Endothelial cell (in vitro differentiated cells): ENCODE measurements around the gene GJD4. TPM values are rescaled to one million over a fixed set of nuclear protein-coding genes. Genes with fewer than 3 reads are reported as not detected.

Source experiments
- DNase-seq: peaks from one replicate; pipeline ENCODE4 v3.0.0; 2021; ENCODE audit warnings: low spot score
- H3K27ac Mint-ChIP-seq: one replicate; pipeline ENCODE4 v1.8.0; 2021; ENCODE audit warnings: mixed read lengths, inconsistent platforms; ENCODE audit not compliant: unreplicated experiment
- H3K27me3 Mint-ChIP-seq: one replicate; pipeline ENCODE4 v1.8.0; 2021; ENCODE audit warnings: mild to moderate bottlenecking, moderate library complexity, mixed read lengths, inconsistent platforms; ENCODE audit not compliant: unreplicated experiment
- H3K36me3 Mint-ChIP-seq: one replicate; pipeline ENCODE4 v1.8.0; 2021; ENCODE audit warnings: mild to moderate bottlenecking, low read depth, mixed read lengths, inconsistent platforms; ENCODE audit not compliant: unreplicated experiment
- H3K4me1 Mint-ChIP-seq: one replicate; pipeline ENCODE4 v1.8.0; 2021; ENCODE audit warnings: mild to moderate bottlenecking, mixed read lengths, inconsistent platforms; ENCODE audit not compliant: unreplicated experiment
- H3K4me3 Mint-ChIP-seq: one replicate; pipeline ENCODE4 v1.8.0; 2021; ENCODE audit warnings: mild to moderate bottlenecking, mixed read lengths, inconsistent platforms; ENCODE audit not compliant: unreplicated experiment
- H3K9me3 Mint-ChIP-seq: one replicate; pipeline ENCODE4 v1.8.0; 2021; ENCODE audit warnings: mixed read lengths, inconsistent platforms; ENCODE audit not compliant: unreplicated experiment
- total RNA-seq: library from RNA; stranded (reverse); fragmentation: NEBNext Ultra II Directional; extraction: Animal tissue kit (Norgen Biotek cat#: 25700); gene quantifications from one replicate; pipeline ENCODE4 v1.2.1, GENCODE V29; 2021; ENCODE audit not compliant: unreplicated experiment
- TF ChIP-seq, protein P1 (sequence below): fragments of 200-600 bp; sonication (generic); IDR thresholded peaks from one replicate; pipeline ENCODE4 v1.5.0; 2021; ENCODE audit warnings: antibody characterized with exemption; ENCODE audit not compliant: unreplicated experiment

Gene GJD4
- total RNA-seq, 1 donor from 2014 or later: not detected

- Mint-ChIP-seq H3K9me3 (peaks cover 6% of the 10 kb centered on the region), H3K36me3 (peaks cover 6% of the 10 kb centered on the region), H3K4me1 (no peaks in the 10 kb centered on the region), H3K27ac (no peak overlapping the region), H3K4me3 (no peak overlapping the region), H3K27me3 (no peaks in the 10 kb centered on the region)
- DNase-seq: no peak
- TF ChIP-seq, protein P1, sequence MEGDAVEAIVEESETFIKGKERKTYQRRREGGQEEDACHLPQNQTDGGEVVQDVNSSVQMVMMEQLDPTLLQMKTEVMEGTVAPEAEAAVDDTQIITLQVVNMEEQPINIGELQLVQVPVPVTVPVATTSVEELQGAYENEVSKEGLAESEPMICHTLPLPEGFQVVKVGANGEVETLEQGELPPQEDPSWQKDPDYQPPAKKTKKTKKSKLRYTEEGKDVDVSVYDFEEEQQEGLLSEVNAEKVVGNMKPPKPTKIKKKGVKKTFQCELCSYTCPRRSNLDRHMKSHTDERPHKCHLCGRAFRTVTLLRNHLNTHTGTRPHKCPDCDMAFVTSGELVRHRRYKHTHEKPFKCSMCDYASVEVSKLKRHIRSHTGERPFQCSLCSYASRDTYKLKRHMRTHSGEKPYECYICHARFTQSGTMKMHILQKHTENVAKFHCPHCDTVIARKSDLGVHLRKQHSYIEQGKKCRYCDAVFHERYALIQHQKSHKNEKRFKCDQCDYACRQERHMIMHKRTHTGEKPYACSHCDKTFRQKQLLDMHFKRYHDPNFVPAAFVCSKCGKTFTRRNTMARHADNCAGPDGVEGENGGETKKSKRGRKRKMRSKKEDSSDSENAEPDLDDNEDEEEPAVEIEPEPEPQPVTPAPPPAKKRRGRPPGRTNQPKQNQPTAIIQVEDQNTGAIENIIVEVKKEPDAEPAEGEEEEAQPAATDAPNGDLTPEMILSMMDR: no peak
These were observed 52.5 kb downstream of the GJD4 start for GRCh38 chr10:35657621-35658020.

Other genes starting within 250 kb of the GJD4 start
- 45.9 TPM for gene FZD8, start 37.0 kb downstream of the GJD4 start, total RNA-seq